Osteoblast (primary cell): ENCODE measurements around the gene F2RL2. TPM values are rescaled to one million over a fixed set of nuclear protein-coding genes. Genes with fewer than 3 reads are reported as not detected.

ENCODE experiments used
- DNase-seq: peaks from one replicate; pipeline ENCODE4 v3.0.0; 2011; ENCODE audit warnings: low spot score, mixed read lengths; ENCODE audit not compliant: insufficient read length; ENCODE audit errors: missing footprints
- H2AFZ ChIP-seq: 2 replicates; pipeline ENCODE4 v1.6.0; 2011; ENCODE audit warnings: mild to moderate bottlenecking, low read length
- H3K27ac ChIP-seq: 2 replicates; pipeline ENCODE4 v1.5.1; 2011; ENCODE audit warnings: mild to moderate bottlenecking, low read depth, low read length, moderate library complexity
- H3K27me3 ChIP-seq: 2 replicates; pipeline ENCODE4 v1.6.0; 2012; ENCODE audit warnings: mild to moderate bottlenecking, control low read depth, inconsistent platforms, low read length, moderate library complexity; ENCODE audit not compliant: insufficient read depth
- H3K36me3 ChIP-seq: 2 replicates; pipeline ENCODE4 v1.5.1; 2011; ENCODE audit warnings: mild to moderate bottlenecking, low read length, control low read depth, moderate library complexity; ENCODE audit not compliant: insufficient read depth
- H3K4me1 ChIP-seq: 2 replicates; pipeline ENCODE4 v1.5.1; 2011; ENCODE audit warnings: mild to moderate bottlenecking, low read length, control low read depth, moderate library complexity; ENCODE audit not compliant: insufficient read depth
- H3K4me2 ChIP-seq: 2 replicates; pipeline ENCODE4 v1.6.0; 2011; ENCODE audit warnings: mild to moderate bottlenecking, low read length; ENCODE audit not compliant: insufficient read depth
- H3K4me3 ChIP-seq: fragments of 200-600 bp; sonication (generic); 3 replicates; pipeline ENCODE4 v1.5.1; 2012; ENCODE audit warnings: mild to moderate bottlenecking, low read length, inconsistent platforms; ENCODE audit not compliant: insufficient read depth
- H3K79me2 ChIP-seq: 2 replicates; pipeline ENCODE4 v1.6.0; 2012; ENCODE audit warnings: mild to moderate bottlenecking, low read length, control low read depth, inconsistent platforms; ENCODE audit not compliant: insufficient read depth
- H3K9me3 ChIP-seq: 2 replicates; pipeline ENCODE4 v1.5.1; 2011; ENCODE audit warnings: low read depth, low read length, control low read depth
- H4K20me1 ChIP-seq: 2 replicates; pipeline ENCODE4 v1.6.0; 2012; ENCODE audit warnings: mild to moderate bottlenecking, low read length, control low read depth; ENCODE audit not compliant: insufficient read depth
- CTCF ChIP-seq: IDR thresholded peaks from 2 replicates; pipeline ENCODE4 v1.5.1; 2011; ENCODE audit warnings: mild to moderate bottlenecking, low read depth, low read length, moderate library complexity; ENCODE audit errors: extremely low read depth
- total RNA-seq: library from RNA; depleted of rRNA; stranded (reverse); fragments of >200 nt; gene quantifications from 2 replicates; pipeline ENCODE4 v1.2.3, GENCODE V29; 2012

The F2RL2 gene
- total RNA-seq, 1 donor, result 1.1 TPM

DNA sequence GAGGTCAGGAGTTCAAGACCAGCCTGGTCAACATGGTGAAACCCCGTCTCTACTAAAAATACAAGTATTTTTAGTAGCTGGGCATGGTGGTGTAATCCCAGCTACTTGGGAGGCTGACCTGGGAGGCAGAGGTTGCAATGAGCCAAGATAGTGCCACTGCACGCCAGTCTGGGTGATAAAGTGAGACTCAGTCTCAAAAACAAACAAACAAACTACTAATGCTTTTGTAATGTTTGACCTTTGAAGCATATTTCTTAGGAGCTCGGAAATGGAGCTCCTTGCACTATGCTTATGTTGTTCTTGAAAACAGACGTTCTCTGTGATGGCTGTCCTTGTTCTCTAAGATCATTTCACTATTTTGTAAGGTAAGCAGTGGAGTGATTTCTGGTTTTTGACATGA lies 6.0 kb downstream of the F2RL2 start:
- no peak for TF ChIP-seq CTCF
- Histone ChIP-seq H3K4me2 (peak overlapping the region; percentile 22), H3K79me2 (peaks cover 7% of the 10 kb centered on the region), H3K9me3 (no peaks in the 10 kb centered on the region), H3K4me3 (no peak overlapping the region), H3K4me1 (peaks cover 35% of the 10 kb centered on the region), H3K27me3 (no peaks in the 10 kb centered on the region), H2AFZ (no peak overlapping the region), H4K20me1 (no peaks in the 10 kb centered on the region), H3K36me3 (no peaks in the 10 kb centered on the region), H3K27ac (peak overlapping the region; percentile 67)
- no peak for DNase-seq

- no peak for DNase-seq
- Histone ChIP-seq H3K9me3 (no peaks in the 10 kb centered on the region), H4K20me1 (no peaks in the 10 kb centered on the region), H3K4me2 (no peak overlapping the region), H3K27me3 (no peaks in the 10 kb centered on the region), H2AFZ (peak overlapping the region; percentile 12), H3K4me3 (no peak overlapping the region), H3K79me2 (peaks cover 6% of the 10 kb centered on the region), H3K36me3 (no peaks in the 10 kb centered on the region), H3K27ac (peak overlapping the region; percentile 67), H3K4me1 (peaks cover 27% of the 10 kb centered on the region)
- TF ChIP-seq CTCF, result no peak
These were observed 7.0 kb downstream of the F2RL2 start for GRCh38 chr5:76616206-76616605.

DNA sequence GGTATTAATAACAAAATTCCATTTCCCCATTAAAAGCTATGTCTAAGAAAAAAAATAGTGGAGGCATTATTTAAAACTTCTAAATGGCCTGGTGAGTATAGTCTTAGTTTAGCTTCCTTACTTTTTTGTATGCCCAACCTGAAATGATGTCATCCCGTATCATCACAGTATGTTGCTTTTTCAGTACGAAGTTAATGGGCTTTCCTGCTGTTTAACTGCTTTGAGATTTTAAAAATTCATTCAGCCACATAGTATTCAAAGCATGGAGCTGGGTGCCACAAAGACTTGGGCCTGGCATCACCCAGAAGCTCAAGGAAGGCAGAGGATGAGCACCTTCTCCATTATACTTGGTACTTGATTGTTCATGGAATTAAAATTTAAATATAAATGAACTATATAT lies 7.4 kb downstream of the F2RL2 start:
- peak overlapping the region; percentile 67 for H3K27ac ChIP-seq
- H4K20me1 ChIP-seq, result no peaks in the 10 kb centered on the region
- no peaks in the 10 kb centered on the region for H3K36me3 ChIP-seq
- H3K4me1 ChIP-seq, result peaks cover 27% of the 10 kb centered on the region
- H3K79me2 ChIP-seq, result peaks cover 6% of the 10 kb centered on the region
- H3K4me3 ChIP-seq, result no peak overlapping the region
- no peaks in the 10 kb centered on the region for H3K9me3 ChIP-seq
- no peaks in the 10 kb centered on the region for H3K27me3 ChIP-seq
- peak overlapping the region; percentile 12 for H2AFZ ChIP-seq
- H3K4me2 ChIP-seq, result no peak overlapping the region
- TF ChIP-seq CTCF, result no peak
- no peak for DNase-seq

GRCh38 chr5:76612942-76613341 lies 10.3 kb downstream of the F2RL2 start:
- no peak for TF ChIP-seq CTCF
- Histone ChIP-seq H3K9me3 (no peaks in the 10 kb centered on the region), H3K27ac (no peak overlapping the region), H3K79me2 (no peaks in the 10 kb centered on the region), H3K36me3 (no peaks in the 10 kb centered on the region), H3K27me3 (no peaks in the 10 kb centered on the region), H2AFZ (no peak overlapping the region), H3K4me3 (no peak overlapping the region), H3K4me2 (no peak overlapping the region), H3K4me1 (peaks cover 25% of the 10 kb centered on the region), H4K20me1 (no peaks in the 10 kb centered on the region)
- no peak for DNase-seq
